OCI-LY3 (cell line): ENCODE results near the gene ELK1.

Experiments
- H2AFZ ChIP-seq: fragments of 200-600, 300-600 bp; shearing (Covaris generic); 2 replicates; pipeline ENCODE4 v1.6.0; 2014; ENCODE audit warnings: antibody characterized with exemption, low read depth, low read length
- H3K27ac ChIP-seq: fragments of 200-600, 300-600 bp; sonication (generic); 2 replicates; pipeline ENCODE4 v1.5.1; 2014; ENCODE audit warnings: mild to moderate bottlenecking, low read length, moderate library complexity, mixed read lengths
- H3K27me3 ChIP-seq: fragments of 200-600, 300-600 bp; sonication (generic); 2 replicates; pipeline ENCODE4 v1.6.1; 2014; ENCODE audit warnings: low read depth, low read length, mixed read lengths
- H3K36me3 ChIP-seq: fragments of 200-600, 300-600 bp; sonication (generic); replicated peaks from 2 replicates; pipeline ENCODE3; 2014; ENCODE audit warnings: low read depth, low read length, mixed read lengths
- H3K4me1 ChIP-seq: fragments of 300-600, 200-600 bp; sonication (generic); 2 replicates; pipeline ENCODE4 v1.6.1; 2014; ENCODE audit warnings: low read length, mixed read lengths
- H3K4me2 ChIP-seq: fragments of 200-600, 300-600 bp; sonication (generic); 2 replicates; pipeline ENCODE4 v1.6.1; 2014; ENCODE audit warnings: low read length, mixed read lengths
- H3K4me3 ChIP-seq: fragments of 300-600, 200-600 bp; sonication (generic); 2 replicates; pipeline ENCODE4 v1.5.1; 2014; ENCODE audit warnings: antibody characterized with exemption, mild to moderate bottlenecking, low read length, moderate library complexity
- H3K79me2 ChIP-seq: fragments of 300-600, 200-600 bp; shearing (Covaris generic); 2 replicates; pipeline ENCODE4 v1.6.1; 2014; ENCODE audit warnings: mild to moderate bottlenecking, low read length, mixed read lengths
- H3K9ac ChIP-seq: fragments of 300-600, 200-600 bp; shearing (Covaris generic); 2 replicates; pipeline ENCODE4 v1.6.0; 2014; ENCODE audit warnings: mild to moderate bottlenecking, low read length, moderate library complexity
- H3K9me3 ChIP-seq: fragments of 200-600, 300-600 bp; shearing (Covaris generic); 2 replicates; pipeline ENCODE4 v1.6.1; 2014; ENCODE audit warnings: low read length, mixed read lengths; ENCODE audit not compliant: insufficient read depth
- H4K20me1 ChIP-seq: fragments of 200-600, 300-600 bp; sonication (generic); 2 replicates; pipeline ENCODE4 v1.6.1; 2016; ENCODE audit warnings: low read length, mixed read lengths; ENCODE audit not compliant: insufficient read depth
- EZH2phosphoT487 ChIP-seq: fragments of 200-600 bp; shearing (Covaris generic); IDR thresholded peaks from 2 replicates; pipeline ENCODE4 v1.6.1; 2018; ENCODE audit warnings: antibody characterized with exemption, mixed run types, low read depth
- TF ChIP-seq, protein P1 (sequence below): fragments of 200-600, 300-600 bp; sonication (generic); IDR thresholded peaks from 2 replicates; pipeline ENCODE4 v1.5.1; 2014; ENCODE audit warnings: antibody characterized with exemption, low read length, low read depth

The ELK1 gene

DNA sequence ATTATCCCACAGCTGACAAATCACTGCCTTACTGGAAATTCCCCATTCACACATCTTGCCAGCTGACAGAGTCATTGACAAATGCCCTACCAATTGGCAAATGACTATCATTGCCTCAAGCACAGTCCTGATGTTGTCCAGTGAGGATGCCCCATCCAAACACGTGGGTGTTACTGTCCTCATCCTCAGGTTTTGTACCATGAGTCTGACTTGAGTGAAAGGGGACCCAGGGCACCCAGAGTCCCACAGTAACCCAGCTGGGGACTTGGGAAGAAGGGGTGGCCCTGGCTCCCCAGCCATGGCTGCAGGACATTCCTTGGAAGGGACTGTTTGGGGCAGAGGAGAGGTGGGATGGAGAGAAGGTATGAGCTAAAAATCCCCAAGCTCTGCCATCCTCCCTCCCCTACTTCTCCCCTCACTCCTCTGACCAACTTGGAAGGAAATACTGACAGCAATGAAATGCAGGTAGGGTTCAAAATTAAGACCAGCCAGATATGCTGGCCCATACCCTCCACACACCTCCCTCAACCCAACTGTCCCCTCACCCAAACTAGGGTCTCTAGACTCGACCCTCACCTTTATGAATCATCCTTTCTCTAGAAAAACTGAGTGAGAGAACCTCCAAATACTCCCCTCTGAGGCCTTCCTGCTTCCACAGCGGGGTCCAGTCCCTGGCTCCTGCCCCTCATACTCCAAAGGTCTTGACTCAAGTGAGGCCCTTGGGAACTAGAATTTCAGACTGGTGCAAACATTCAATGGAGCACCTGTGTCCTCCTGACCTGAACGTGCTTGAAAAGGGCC is 63.1 kb downstream of the ELK1 start:
- TF ChIP-seq, protein P1, sequence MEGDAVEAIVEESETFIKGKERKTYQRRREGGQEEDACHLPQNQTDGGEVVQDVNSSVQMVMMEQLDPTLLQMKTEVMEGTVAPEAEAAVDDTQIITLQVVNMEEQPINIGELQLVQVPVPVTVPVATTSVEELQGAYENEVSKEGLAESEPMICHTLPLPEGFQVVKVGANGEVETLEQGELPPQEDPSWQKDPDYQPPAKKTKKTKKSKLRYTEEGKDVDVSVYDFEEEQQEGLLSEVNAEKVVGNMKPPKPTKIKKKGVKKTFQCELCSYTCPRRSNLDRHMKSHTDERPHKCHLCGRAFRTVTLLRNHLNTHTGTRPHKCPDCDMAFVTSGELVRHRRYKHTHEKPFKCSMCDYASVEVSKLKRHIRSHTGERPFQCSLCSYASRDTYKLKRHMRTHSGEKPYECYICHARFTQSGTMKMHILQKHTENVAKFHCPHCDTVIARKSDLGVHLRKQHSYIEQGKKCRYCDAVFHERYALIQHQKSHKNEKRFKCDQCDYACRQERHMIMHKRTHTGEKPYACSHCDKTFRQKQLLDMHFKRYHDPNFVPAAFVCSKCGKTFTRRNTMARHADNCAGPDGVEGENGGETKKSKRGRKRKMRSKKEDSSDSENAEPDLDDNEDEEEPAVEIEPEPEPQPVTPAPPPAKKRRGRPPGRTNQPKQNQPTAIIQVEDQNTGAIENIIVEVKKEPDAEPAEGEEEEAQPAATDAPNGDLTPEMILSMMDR, result no peak
- no peak for TF ChIP-seq EZH2phosphoT487
- H3K9me3 ChIP-seq, result no peaks in the 10 kb centered on the region
- H4K20me1 ChIP-seq, result no peaks in the 10 kb centered on the region
- H3K4me1 ChIP-seq, result no peaks in the 10 kb centered on the region
- H3K27me3 ChIP-seq, result no peaks in the 10 kb centered on the region
- H3K27ac ChIP-seq, result no peak overlapping the region
- no peaks in the 10 kb centered on the region for H3K36me3 ChIP-seq
- H3K4me2 ChIP-seq, result no peak overlapping the region
- H3K9ac ChIP-seq, result no peak overlapping the region
- H3K4me3 ChIP-seq, result no peak overlapping the region
- H2AFZ ChIP-seq, result no peak overlapping the region
- no peaks in the 10 kb centered on the region for H3K79me2 ChIP-seq

DNA sequence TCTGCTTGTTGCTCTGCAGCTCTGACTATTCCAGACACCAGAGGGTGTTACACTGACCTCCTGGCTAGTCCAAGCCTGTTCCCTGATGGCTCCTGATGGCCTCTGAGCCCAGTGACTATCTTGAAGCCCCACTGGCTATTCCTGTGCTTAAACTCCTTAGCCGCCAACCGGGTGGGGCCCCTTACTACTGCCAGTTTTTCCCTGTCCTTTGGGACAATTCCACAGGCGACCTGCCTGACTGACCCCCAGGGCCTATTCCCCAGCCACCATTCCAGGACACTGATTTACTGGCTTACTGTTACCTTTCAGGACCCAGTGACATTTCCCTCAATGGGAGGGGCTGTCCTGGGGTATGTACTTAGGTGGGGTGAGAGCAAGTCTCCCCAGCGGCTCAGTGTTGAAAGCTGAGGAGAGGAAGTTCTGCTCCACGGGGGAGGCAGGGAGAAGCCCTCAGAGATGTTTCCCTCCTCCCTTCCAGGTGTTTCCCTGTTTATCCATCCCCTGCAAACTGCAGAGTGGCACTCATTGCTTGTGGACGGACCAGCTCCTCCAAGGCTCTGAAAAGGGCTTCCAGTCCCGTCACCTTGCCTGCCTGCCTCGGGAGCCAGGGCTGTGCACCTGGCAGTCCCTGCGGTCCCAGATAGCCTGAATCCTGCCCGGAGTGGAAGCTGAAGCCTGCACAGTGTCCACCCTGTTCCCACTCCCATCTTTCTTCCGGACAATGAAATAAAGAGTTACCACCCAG is 64.1 kb downstream of the ELK1 start:
- Histone ChIP-seq H3K4me3 (no peak overlapping the region), H3K27me3 (no peaks in the 10 kb centered on the region), H3K27ac (no peak overlapping the region), H2AFZ (no peak overlapping the region), H3K36me3 (no peaks in the 10 kb centered on the region), H3K79me2 (no peaks in the 10 kb centered on the region), H3K4me1 (peaks cover 8% of the 10 kb centered on the region), H4K20me1 (no peaks in the 10 kb centered on the region), H3K9ac (no peak overlapping the region), H3K4me2 (no peak overlapping the region), H3K9me3 (no peaks in the 10 kb centered on the region)
- TF ChIP-seq, protein P1, result no peak
- no peak for TF ChIP-seq EZH2phosphoT487
